ENCODE measurements around the gene GMFB.

GMFB gene

DNA sequence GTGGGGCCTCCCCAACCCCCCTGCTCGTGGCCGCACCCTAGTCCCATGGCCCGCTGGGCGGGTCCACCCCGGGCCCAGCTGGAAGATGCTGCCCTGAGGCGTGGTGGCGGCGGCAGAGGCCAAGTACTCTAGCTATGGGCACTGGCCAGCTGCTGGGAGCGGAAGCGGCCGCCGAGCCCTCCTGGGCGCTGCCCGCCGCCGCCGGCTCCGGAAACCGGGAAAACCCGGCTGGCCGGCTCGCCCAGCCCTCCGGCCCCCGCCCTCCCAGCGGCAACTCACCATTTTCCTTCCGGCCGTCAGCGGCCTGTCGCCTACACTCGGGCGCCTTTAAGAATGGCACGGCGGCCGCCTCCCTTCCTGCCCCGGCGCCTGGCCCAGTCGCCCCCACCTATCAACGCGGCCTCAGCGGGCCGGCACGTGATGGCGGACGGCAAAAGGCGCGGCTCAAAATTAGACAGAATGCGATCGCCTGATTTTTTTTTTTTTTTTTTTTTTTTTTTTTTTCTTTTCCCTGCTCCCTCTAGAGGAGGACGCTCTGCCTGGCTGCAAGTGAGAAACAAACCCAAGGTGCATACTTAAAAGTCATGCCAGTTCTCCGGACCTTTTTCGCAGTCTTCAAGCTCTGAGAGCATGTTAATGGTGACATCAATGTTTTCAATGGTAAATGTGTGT lies at the start of gene GMFB:
GMFB (minus strand) TSS at position 335 of the 672 bp plus-strand sequence; CDS start at position 282, 53 bp downstream.
- DNase-seq (ENCODE audit: low read depth): peak; percentile 74

DNA sequence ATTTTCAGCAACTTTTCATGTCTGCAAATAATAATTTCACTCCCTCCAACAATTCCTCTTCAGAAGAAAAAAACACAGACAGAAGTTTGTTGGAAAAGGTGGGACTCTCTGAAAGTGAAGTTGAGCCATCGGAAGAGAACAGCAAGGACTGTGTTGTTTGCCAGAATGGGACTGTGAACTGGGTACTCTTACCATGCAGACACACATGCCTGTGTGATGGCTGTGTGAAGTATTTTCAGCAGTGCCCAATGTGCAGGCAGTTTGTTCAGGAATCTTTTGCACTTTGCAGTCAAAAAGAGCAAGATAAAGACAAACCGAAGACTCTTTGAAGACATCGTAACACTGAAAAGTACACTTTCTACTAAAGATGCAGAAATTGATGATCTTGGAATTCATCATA lies 49.3 kb upstream of the GMFB start:
- no peak for DNase-seq (ENCODE audit: low read depth)

DNA sequence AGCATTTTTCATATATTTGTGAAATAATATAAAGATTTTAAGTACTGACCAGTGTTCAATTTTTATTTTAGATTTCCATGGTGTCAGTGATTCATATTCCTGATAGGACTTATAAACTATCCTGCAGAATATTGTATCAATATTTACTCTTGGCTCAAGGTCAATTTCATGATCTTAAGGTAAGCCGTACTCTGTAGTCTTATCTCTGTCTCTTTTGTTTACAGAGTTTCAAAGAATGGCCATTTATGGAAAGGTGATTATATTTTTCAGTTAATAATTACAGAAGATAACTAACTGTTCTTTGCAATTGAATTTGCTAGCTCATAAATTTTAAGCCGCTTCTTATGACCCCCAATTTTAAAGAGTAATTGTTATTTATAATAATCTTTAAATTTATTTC lies 48.9 kb upstream of the GMFB start:
- DNase-seq (ENCODE audit: low read depth): no peak

DNA sequence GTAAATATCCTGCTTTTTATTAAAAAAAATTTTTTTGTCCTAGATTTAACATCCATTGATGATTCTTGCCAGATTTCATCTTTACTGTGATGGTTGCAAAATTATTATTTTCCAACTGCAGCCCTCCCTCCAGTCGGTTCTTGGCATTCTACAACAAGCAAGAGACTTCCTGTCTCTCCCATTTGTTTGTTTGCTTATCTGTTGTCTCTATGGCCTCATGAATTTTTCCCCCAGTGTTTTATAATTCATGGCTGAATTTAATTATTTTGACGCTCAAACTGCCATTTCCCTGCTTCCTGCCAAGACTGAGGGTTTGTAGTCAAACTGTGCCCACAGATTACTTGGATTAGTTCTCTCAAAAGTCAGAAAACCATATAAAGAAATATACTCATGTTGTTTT lies 46.9 kb upstream of the GMFB start:
- no peak for DNase-seq (ENCODE audit: low read depth)

DNA sequence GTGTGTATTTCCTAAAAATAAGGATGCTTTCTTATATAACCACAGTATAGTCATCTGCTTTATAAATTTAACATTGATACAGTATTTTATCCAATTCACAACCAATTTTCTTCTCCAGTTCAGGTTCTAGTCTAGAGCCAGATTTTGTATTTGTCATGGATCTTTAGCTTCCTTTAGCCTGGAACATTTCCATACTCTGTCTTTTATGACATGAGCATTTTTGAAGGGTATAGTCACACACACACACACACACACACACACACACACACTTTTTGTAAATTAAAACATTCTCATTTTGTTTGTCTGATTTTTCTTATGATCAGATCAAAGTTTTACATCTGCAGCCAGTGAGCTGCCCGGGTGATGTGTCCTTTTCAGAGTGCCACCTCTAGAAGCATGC lies 46.3 kb upstream of the GMFB start:
- DNase-seq (ENCODE audit: low read depth): no peak

DNA sequence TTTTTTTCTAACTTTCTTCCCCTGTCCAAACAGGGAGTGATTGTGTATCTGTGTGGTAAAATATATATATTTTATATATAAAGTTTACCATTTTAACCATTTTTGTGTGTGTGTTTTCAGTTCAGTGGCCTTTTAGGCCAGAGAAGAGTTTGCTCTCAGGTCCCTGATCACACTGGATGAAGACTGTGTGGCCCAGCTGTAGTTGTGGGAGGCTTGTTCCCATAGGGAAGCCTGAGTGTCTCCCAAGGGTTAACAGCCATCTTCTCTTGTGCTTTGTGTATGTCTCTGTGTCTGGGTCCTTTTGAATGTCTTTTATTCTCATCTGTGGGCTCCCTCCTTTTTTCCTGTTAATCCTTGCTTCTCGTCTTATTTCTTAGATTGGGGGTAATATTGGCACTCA lies 44.3 kb upstream of the GMFB start:
- no peak for DNase-seq (ENCODE audit: low read depth)

DNA sequence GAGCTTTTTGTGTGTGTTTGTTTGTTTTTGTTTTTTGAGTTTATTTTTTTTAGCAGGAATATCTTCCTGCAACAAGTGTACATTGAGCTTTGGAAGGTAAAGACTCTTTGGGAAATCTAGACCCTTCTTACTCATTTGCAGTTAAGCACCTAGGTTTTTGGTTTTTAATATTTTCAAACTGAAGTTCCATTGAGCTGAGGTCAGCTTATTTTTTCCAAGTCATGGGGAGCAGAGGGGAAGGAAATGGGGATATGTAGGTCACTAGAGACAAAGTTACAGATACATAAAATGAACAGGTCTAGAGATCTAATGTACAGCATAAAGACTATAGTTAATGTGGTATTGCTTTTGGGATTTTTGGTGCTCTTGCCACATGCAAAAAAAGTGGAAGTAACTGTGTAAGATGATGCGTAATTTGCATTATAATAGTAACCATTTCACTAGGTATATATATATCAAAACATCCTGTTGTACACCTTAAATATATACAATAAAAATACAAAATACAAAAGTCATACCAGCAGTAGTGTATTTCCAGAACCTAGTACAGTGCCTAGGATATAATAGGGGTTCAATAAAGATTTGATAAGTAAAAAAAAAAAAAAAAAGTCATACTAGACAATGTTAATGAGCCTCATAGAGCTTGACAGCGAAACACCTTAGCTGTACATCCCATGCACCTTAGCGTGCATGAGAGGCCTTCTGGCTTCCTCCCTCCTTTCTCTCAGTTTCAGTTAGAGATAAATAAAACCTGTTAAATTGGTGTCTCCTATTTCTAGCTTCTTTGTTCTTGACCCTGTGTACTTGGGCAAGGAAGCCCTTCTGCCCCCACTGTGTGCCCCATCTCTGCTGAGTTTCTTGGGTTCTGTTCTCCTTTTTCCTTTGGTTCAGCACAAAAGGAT lies 43.6 kb upstream of the GMFB start:
- no peak for DNase-seq (ENCODE audit: low read depth)

DNA sequence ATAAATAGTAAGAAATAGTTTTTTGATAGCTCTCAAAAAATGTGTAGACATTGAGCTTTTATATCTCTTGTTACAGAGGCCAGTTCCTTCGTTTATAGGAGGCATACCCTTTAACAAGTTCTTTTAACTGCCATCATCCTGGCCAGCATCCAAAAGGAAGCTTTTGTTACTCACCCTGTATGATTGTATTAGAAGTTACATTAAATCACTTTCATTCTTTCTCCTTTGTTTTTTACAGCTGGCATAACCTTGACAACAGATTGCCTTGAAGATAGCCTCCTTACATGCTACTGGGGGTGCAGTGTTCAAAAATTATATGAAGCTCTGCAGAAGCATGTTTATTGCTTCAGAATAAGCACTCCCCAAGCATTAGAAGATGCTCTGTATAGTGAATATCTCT lies 41.0 kb upstream of the GMFB start:
- DNase-seq (ENCODE audit: low read depth): no peak

DNA sequence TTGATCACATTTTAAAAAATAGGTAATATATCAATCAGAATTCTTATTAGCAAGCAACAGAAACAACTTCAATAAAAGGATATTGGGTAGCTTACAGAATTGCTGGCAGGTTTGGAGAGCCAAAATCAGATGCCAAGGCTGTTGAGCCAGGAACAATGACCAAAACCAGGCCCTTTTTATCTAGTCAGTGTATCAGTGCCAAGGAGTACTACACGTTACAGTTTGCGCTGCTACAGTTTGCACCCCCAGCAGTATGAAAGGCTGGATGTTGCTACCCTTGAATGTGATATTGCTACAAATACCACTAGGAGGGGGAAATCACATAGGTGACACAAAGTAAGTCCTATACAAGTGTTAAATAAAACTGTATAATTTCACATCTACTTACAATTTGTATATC lies 40.2 kb upstream of the GMFB start:
- no peak for DNase-seq (ENCODE audit: low read depth)

DNA sequence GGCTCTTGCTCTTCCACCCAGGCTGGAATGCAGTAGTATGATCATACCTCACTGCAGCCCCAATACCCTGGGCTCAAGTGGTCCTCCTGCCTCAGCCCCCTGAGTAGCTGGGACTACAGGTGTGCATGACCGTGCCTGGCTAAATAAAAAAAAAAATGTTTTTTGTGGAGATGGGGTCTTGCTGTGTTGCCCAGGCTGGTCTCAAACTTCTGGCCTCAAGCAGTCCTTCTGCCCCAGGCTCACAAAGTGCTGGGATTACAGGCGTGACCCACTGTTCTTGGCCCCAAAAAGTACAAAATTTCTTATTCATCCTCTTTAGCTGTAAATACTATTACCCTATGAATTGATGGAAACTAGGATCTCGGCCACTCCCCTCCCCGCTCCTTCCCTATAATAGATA lies 35.6 kb upstream of the GMFB start:
- no peak for DNase-seq (ENCODE audit: low read depth)

DNA sequence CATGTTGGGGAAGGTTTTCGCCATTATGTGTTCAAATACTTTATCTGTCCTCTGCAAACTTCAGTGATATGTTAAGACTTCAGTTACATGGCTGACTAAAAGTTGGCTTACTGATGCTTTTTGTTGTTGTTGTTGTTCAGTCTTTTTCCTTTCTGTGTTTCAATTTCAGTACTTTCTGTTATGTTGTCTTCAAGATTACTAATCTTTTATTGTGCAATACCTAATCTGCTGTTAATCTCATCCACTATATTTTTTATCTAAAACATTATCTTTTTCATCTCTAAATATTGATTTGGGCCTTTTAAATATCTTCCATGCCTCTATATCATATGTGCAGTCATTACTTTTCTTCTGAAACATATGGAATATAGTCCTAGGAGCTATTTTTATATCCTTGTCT lies 27.9 kb upstream of the GMFB start:
- DNase-seq (ENCODE audit: low read depth): no peak

DNA sequence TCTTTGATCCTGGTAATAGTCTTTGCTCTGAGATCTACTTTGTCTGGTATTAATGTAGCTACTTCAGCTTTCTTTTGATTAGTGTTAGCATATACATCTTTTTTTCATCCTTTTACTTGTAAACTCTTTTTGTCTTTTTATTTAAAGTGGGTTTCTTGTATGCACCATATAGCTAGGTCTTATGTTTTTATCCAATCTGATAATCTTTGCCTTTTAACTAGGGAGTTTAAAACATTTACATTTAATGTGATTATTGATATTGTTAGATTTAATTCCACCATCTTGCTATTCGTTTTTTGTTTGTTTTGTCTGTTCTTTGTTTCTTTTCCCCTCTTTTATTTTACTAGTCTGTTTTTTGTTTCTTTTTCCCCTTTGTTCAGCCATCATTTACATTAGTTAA lies 26.9 kb upstream of the GMFB start:
- DNase-seq (ENCODE audit: low read depth): no peak

DNA sequence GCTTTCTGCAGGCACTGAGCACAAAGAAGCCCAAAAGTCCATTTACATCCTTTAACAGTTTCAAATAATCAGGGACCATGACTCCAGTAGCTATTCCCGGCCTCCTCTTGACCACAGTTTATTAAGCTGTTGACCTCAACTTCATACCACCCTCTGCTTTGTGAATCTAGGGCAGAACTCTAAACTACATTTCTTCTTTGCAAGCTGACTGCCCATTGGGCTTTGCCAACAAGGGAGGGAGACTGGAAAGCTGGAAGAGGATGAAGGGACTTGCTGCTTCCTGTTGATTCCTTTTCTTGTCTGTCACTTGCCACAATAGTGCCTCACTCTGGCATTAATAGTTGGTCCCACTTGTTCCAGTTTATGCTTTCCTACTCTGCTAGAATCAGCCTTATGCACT lies 23.6 kb upstream of the GMFB start:
- no peak for DNase-seq (ENCODE audit: low read depth)

DNA sequence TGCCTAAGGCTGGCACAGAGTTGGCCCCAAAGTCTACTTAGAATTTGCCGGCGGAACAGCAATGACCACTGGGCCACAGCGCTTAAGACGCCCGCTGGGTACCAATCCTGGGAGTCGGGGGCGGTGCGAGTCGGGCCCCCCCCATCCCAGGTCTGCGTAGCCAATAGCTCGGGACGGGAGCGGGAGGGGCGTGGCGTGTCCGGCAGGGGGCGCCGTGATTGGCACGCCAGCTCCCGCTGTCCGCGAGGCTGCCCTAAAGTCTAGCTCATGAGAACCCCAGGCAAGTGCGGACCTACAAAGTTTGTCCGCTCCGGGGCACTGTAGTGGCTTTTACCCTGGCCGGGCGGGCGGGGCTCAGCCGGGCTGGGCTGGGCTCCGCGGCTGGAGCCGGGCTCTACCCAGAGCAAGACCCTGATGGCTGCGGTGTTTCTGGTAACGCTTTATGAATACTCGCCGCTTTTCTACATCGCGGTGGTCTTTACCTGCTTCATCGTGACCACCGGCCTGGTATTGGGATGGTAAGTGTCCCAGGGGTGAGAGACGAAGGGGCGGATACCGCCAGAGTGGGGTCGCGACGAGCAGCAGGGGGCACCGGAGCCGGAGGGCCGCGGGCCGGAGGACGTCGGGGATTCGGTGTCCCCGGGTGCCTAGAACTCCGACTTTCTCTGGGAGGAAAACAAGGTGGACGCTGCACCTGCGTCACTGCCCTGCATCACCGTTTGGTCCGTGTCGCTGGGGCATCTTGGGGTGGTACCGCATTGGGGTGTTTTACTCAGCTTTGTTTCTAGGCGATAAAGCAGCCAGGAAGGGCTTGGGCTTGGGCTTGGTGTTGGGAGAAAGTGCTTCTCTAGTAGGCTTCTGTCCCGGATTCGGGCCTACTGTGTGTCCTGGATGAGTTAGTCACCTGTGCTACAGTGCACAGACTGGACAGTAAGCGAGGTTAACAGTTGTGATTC lies 21.0 kb upstream of the GMFB start, which contains the start of gene CGRRF1:
CGRRF1 (plus strand) TSS at position 361 of the 956 bp plus-strand sequence; CDS start at position 415, 54 bp downstream.
- DNase-seq (ENCODE audit: low read depth): peak; percentile 92

DNA sequence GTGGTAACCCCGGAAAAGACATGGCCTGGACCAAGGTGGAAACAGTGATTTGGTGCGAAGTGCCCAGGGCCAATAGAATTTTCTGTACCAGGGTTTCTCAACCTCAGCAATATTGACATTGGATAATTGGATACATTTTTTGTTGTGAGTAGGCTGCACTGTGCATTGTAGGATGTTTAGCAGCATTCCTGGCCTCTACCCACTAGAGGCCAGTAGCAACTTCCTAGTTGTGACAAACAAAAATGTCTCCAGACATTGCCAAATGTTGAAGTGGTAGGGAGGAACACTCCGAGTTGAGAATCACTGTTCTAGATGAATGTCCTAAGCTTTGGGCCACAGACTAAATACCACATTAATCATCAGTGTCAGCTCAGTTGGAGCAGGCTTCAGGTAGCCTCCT lies 14.7 kb upstream of the GMFB start:
- no peak for DNase-seq (ENCODE audit: low read depth)

DNA sequence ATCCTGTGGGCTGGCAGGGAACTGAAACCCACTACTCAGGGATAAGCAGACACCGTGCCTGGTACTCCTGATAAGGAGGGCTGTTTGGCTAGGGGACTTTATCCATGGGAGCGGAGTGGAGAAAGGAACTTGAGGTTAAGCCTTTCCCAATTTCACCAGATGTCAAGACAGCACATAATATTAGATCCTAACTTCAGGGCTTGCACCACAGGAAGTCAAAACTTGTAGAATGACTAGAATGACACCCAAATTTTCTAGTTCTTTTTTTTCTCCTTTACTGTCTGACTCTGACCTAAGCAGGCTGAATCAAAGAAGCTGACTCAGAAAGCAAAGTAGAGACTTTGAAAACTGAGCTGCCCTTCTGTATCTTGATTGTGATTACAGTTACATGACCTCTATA lies 13.8 kb upstream of the GMFB start:
- no peak for DNase-seq (ENCODE audit: low read depth)

DNA sequence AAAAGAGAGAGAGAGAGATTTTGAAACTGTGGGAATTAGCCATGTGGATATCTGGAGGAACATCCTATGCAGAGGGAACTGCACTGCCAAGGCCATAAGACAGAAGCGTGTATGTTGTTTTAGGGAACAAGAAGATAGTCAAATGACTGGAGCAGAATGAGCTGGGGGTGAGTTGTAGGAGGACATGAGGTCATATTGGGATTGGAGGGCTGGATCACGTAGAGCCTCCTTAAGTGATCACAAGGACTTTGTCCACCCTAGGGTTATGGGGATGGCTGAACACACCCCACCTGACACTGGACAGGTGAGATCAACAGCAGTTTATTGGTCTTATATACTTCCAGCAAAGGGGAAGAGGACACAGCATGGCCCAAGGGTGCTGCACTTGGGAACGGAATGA lies 12.7 kb upstream of the GMFB start:
- no peak for DNase-seq (ENCODE audit: low read depth)

DNA sequence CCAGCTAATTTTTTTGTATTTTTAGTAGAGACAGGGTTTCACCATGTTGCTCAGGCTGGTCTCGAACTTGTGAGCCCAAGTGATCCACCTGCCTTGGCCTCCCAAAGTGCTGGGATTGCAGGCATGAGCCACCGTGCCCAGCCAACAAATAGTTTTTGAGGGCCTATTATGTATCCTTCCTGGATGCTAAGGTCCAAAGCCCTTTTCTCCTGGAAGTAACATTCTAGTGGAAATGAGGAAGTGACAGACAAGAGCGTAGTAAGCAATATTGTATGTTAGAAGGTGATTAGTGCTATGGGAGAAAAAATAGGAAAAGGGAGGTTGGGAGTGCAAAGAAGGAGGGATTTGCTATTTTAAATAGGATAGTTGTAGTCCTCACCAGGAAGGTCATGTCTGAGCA lies 12.0 kb upstream of the GMFB start:
- no peak for DNase-seq (ENCODE audit: low read depth)

DNA sequence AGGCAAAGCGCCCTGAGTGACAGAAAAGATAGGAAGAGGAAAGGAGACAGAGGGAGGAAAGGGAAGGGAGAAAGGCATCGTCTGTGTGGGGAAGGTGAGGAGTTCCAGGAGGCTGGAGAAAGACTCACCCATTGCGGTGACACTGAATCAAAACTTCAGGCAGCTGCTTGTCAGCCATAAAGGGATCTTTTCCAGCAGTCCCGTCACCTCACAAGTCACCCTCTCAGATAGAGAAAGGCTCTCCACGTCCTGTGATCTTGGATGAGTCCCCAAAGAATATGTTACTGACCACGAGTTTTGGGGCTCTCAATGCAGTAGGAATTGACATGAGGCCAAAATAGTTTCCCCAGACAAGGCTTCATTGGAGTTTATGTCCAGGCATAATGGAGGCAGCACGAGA lies 9.8 kb upstream of the GMFB start:
- no peak for DNase-seq (ENCODE audit: low read depth)

DNA sequence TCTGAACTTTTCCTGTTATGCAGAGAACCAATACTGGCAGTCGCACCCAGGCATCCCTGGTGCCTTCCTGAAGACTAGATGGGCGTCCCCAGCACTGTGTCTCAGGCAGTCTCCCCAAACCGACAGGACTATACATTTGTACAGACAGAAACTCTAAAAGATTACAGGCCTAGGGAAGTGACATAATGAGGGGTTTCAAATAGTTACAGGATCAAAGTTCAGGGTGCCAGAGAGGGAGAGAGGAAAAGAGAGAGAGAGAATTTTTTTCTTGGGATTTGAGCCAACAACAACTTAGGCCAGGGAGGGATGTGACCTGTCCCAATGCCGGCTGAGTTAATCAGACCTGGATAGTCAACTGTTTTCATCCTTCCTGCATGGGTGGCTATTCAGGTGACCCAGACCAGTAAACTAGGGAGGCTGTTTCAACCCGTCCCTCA lies 9.3 kb upstream of the GMFB start:
- no peak for DNase-seq (ENCODE audit: low read depth)

DNA sequence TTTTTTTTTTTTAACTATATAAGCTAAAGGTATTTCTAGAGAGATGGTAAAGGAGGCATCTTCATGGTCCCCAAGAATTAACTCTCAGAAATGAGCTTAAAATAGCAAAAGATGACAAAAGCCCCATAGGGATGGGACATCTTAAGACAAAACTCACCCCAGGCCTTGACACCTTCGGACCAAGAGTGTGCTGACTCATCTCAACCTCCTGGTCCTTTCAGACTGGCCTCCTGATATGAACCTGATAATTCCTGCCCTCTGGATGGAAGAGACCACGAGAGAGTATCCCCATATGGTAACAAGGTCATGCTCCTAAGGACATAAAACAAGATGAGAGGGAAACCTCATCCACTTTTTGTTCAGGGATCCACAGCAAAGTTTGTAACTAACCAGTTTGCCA lies 8.4 kb upstream of the GMFB start:
- DNase-seq (ENCODE audit: low read depth): no peak

DNA sequence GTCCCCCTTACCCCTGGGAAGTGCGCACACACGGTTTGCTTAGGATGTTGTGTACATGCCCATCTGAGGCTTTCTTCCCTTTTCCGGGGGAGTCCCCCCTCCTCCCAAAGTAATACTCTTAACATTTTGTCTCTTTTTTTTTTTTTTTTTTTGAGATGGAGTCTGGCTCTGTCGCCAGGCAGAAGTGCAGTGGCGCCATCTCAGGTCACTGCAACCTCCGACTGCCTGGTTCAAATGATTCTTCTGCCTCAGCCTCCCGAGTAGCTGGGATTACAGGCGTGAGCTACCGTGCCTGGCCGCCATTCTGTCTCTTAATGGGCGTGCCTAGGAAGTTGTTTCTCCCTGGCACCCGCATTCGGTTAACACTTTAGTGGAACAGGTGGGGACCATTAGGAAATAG lies 4.5 kb upstream of the GMFB start:
- no peak for DNase-seq (ENCODE audit: low read depth)

All from HS-27A (cell line).